H1 (cell line): ENCODE data around the gene ARL6IP5. TPM values are rescaled to one million over a fixed set of nuclear protein-coding genes. Genes with fewer than 3 reads are reported as not detected.

Experiments used
- CTCF ChIA-PET: fragments of 300-600 bp; sonication (Branson Sonifier 250); formaldehyde crosslinking; loops from one replicate; lab custom pipeline; 2021; ENCODE audit not compliant: partially characterized antibody; lab: Charles Lee
- POLR2A ChIA-PET: fragments of 300-600 bp; sonication (Branson Sonifier 250); formaldehyde crosslinking; loops from one replicate; lab custom pipeline; 2021; ENCODE audit warnings: inconsistent platforms; ENCODE audit not compliant: partially characterized antibody; lab: Charles Lee
- DNase-seq, 2 experiments: peaks; one replicate each; pipeline versions ENCODE4 v3.0.0 to v3.0.0-alpha.2; 2010 to 2022; ENCODE audit warnings: low spot score in 2 of 2, low read depth in 1 of 2, mixed read lengths in 1 of 2
- FAIRE-seq: peaks from 2 replicates; lab custom pipeline; 2011; peaks lifted over from hg19 to GRCh38; lab: Jason Lieb, UNC
- H2AFZ ChIP-seq: 2 replicates; pipeline ENCODE4 v1.8.1; 2012; ENCODE audit warnings: low read length, inconsistent platforms
- H2AK5ac ChIP-seq: 2 replicates; pipeline ENCODE4 v1.6.1; 2013; ENCODE audit warnings: low read depth, low read length
- H2BK120ac ChIP-seq: replicated peaks from 2 replicates; pipeline ENCODE3; 2013; ENCODE audit warnings: low read depth, low read length, inconsistent platforms
- H2BK12ac ChIP-seq: 2 replicates; pipeline ENCODE4 v1.6.1; 2013; ENCODE audit warnings: low read depth, low read length
- H2BK15ac ChIP-seq: 2 replicates; pipeline ENCODE4 v1.6.1; 2013; ENCODE audit warnings: low read length
- H2BK20ac ChIP-seq: 2 replicates; pipeline ENCODE4 v1.6.1; 2013; ENCODE audit warnings: low read length
- H2BK5ac ChIP-seq: 2 replicates; pipeline ENCODE4 v1.6.1; 2013; ENCODE audit warnings: low read depth, low read length
- H3K14ac ChIP-seq: 2 replicates; pipeline ENCODE4 v1.6.1; 2013; ENCODE audit warnings: inconsistent platforms; ENCODE audit not compliant: insufficient read length
- H3K18ac ChIP-seq: 2 replicates; pipeline ENCODE4 v1.6.1; 2013; ENCODE audit warnings: low read length; ENCODE audit errors: extremely low read depth
- H3K23ac ChIP-seq: 2 replicates; pipeline ENCODE4 v1.6.1; 2013; ENCODE audit warnings: inconsistent platforms; ENCODE audit not compliant: insufficient read length
- H3K23me2 ChIP-seq: 2 replicates; pipeline ENCODE4 v1.6.1; 2013; ENCODE audit warnings: low read depth, low read length
- H3K27ac ChIP-seq: 2 replicates; pipeline ENCODE4 v1.6.1; 2011; ENCODE audit warnings: low read depth, low read length, inconsistent platforms
- H3K27me3 ChIP-seq, 4 experiments: replicated peaks in 1 of 4; 1 replicate in 1 of 4; 2 replicates in 3 of 4; pipeline versions ENCODE4 v1.6.1 to v1.8.1; 2011 to 2013; ENCODE audit warnings: low read length in 3 of 4, mild to moderate bottlenecking in 3 of 4, inconsistent platforms in 2 of 4, mixed read lengths in 2 of 4, moderate library complexity in 1 of 4; ENCODE audit not compliant: control insufficient read depth in 3 of 4, insufficient read depth in 3 of 4; ENCODE audit errors: extremely low read depth in 1 of 4
- H3K36me3 ChIP-seq, 4 experiments: 2 replicates each; pipeline versions ENCODE4 v1.6.1 to v1.8.1; 2011 to 2013; ENCODE audit warnings: mild to moderate bottlenecking in 4 of 4, low read length in 3 of 4, moderate library complexity in 2 of 4, control low read depth in 1 of 4, inconsistent platforms in 1 of 4; ENCODE audit not compliant: insufficient read depth in 4 of 4, control insufficient read depth in 2 of 4
- H3K4ac ChIP-seq: replicated peaks from 2 replicates; pipeline ENCODE3; 2013; ENCODE audit warnings: low read length, low read depth, mixed read lengths, inconsistent platforms; ENCODE audit not compliant: insufficient read length
- H3K4me1 ChIP-seq, 4 experiments: replicated peaks in 1 of 4; 1 replicate in 1 of 4; 2 replicates in 3 of 4; pipeline versions ENCODE4 v1.6.1 to v1.8.1; 2011 to 2013; ENCODE audit warnings: low read length in 3 of 4, inconsistent platforms in 2 of 4, mixed read lengths in 1 of 4; ENCODE audit not compliant: insufficient read depth in 4 of 4, control insufficient read depth in 3 of 4
- H3K4me2 ChIP-seq, 2 experiments: 2 replicates each; pipeline versions ENCODE4 v1.6.1 to v1.8.1; 2011 to 2013; ENCODE audit warnings: low read depth in 2 of 2, low read length in 2 of 2, control low read depth in 1 of 2, inconsistent platforms in 1 of 2, mild to moderate bottlenecking in 1 of 2; ENCODE audit not compliant: insufficient read depth in 1 of 2
- H3K4me3 ChIP-seq, 4 experiments: fragments of 200-600, 300-600 bp in 1 of 4; sonication (generic), shearing (Covaris generic), sonication (Bioruptor Twin) in 1 of 4; 2 replicates each; pipeline versions ENCODE4 v1.5.1 to v1.8.1; 2011 to 2016; ENCODE audit warnings: low read length in 4 of 4, low read depth in 3 of 4, control low read depth in 2 of 4, inconsistent platforms in 2 of 4, mild to moderate bottlenecking in 2 of 4, mixed read lengths in 1 of 4, moderate library complexity in 1 of 4; ENCODE audit not compliant: insufficient read depth in 2 of 4; ENCODE audit errors: extremely low read depth in 1 of 4
- H3K56ac ChIP-seq: replicated peaks from 2 replicates; pipeline ENCODE3; 2013; ENCODE audit warnings: low read depth, mild to moderate bottlenecking, mixed read lengths, low read length, inconsistent platforms; ENCODE audit not compliant: insufficient read length
- H3K79me1 ChIP-seq: 2 replicates; pipeline ENCODE4 v1.6.1; 2013; ENCODE audit warnings: low read depth, low read length, control low read depth
- H3K79me2 ChIP-seq, 2 experiments: 2 replicates each; pipeline versions ENCODE4 v1.6.1 to v1.8.1; 2012 to 2013; ENCODE audit warnings: low read length in 2 of 2, mild to moderate bottlenecking in 2 of 2, inconsistent platforms in 1 of 2; ENCODE audit not compliant: insufficient read depth in 2 of 2, control insufficient read depth in 1 of 2
- H3K9ac ChIP-seq, 4 experiments: replicated peaks in 1 of 4; 1 replicate in 1 of 4; 2 replicates in 3 of 4; pipeline versions ENCODE4 v1.6.1 to v1.8.1; 2011 to 2013; ENCODE audit warnings: low read depth in 3 of 4, low read length in 3 of 4, control low read depth in 2 of 4, mild to moderate bottlenecking in 2 of 4, moderate library complexity in 2 of 4, inconsistent platforms in 1 of 4; ENCODE audit errors: extremely low read depth in 1 of 4
- H3K9me3 ChIP-seq, 2 experiments: 2 replicates each; pipeline versions ENCODE4 v1.6.1 to v1.8.1; 2012 to 2013; ENCODE audit warnings: mild to moderate bottlenecking in 2 of 2, moderate library complexity in 2 of 2, control low read depth in 1 of 2, inconsistent platforms in 1 of 2, low read depth in 1 of 2, low read length in 1 of 2, mixed read lengths in 1 of 2; ENCODE audit not compliant: insufficient read depth in 2 of 2
- H4K20me1 ChIP-seq, 2 experiments: replicated peaks in 1 of 2; 2 replicates each; pipeline versions ENCODE3 to v1.8.1; 2011 to 2013; ENCODE audit warnings: inconsistent platforms in 2 of 2, low read length in 2 of 2, mild to moderate bottlenecking in 1 of 2; ENCODE audit not compliant: insufficient read depth in 2 of 2, control insufficient read depth in 1 of 2
- H4K5ac ChIP-seq: 2 replicates; pipeline ENCODE4 v1.6.1; 2013; ENCODE audit warnings: low read length, low read depth, mixed read lengths, inconsistent platforms; ENCODE audit not compliant: insufficient read length
- H4K8ac ChIP-seq: 2 replicates; pipeline ENCODE4 v1.8.0; 2013; ENCODE audit warnings: mild to moderate bottlenecking, moderate library complexity, low read length, inconsistent platforms; ENCODE audit not compliant: insufficient read depth; ENCODE audit errors: extremely low read depth
- H4K91ac ChIP-seq: replicated peaks from 2 replicates; pipeline ENCODE3; 2013; ENCODE audit warnings: low read length, mixed read lengths, inconsistent platforms; ENCODE audit not compliant: insufficient read length
- BRCA1 ChIP-seq: IDR thresholded peaks from 2 replicates; pipeline ENCODE4 v1.6.1; 2012; ENCODE audit warnings: low read depth, low read length, improper control_type of control experiment
- CBX8 ChIP-seq: fragments of 300-800, 300-1000 bp; sonication (generic); IDR thresholded peaks from 2 replicates; pipeline ENCODE4 v1.7.1; 2016; ENCODE audit warnings: low read depth, low read length, borderline replicate concordance
- GABPA ChIP-seq: IDR thresholded peaks from 2 replicates; pipeline ENCODE4 v1.6.1; 2011; ENCODE audit warnings: mild to moderate bottlenecking, low read length, moderate library complexity, borderline replicate concordance; ENCODE audit not compliant: insufficient read depth
- HDAC2 ChIP-seq, 2 experiments: fragments of 300-600 bp in 1 of 2; sonication (generic) in 1 of 2; IDR thresholded peaks; 2 replicates each; pipeline ENCODE4 v1.6.1; 2011 to 2012; ENCODE audit warnings: low read depth in 2 of 2, low read length in 2 of 2, mild to moderate bottlenecking in 2 of 2, moderate library complexity in 2 of 2, borderline replicate concordance in 1 of 2, inconsistent platforms in 1 of 2
- KDM5A ChIP-seq: fragments of 200-600 bp; IDR thresholded peaks from 2 replicates; pipeline ENCODE4 v1.7.1; 2012; ENCODE audit warnings: mild to moderate bottlenecking, low read length, inconsistent platforms, mixed read lengths
- PHF8 ChIP-seq: fragments of 200-600 bp; sonication (generic); conservative IDR thresholded peaks from 2 replicates; pipeline ENCODE4 v1.7.1; 2012; ENCODE audit warnings: low read depth, mild to moderate bottlenecking, inconsistent platforms, low read length, moderate library complexity
- POLR2A ChIP-seq, 2 experiments: IDR thresholded peaks; 1 replicate in 1 of 2; 2 replicates in 1 of 2; pipeline ENCODE4 v1.6.1; 2011; ENCODE audit warnings: low read depth in 2 of 2, low read length in 2 of 2, mild to moderate bottlenecking in 2 of 2; ENCODE audit errors: control extremely low read depth in 1 of 2
- RFX5 ChIP-seq: IDR thresholded peaks from 2 replicates; pipeline ENCODE4 v1.6.1; 2011; ENCODE audit warnings: low read depth, low read length, improper control_type of control experiment, borderline replicate concordance
- SRF ChIP-seq: IDR thresholded peaks from 2 replicates; pipeline ENCODE4 v1.6.1; 2011; ENCODE audit warnings: mild to moderate bottlenecking, low read depth, low read length, moderate library complexity
- TAF1 ChIP-seq: IDR thresholded peaks from 2 replicates; pipeline ENCODE4 v1.6.1; 2011; ENCODE audit warnings: mild to moderate bottlenecking, low read depth, low read length
- USF2 ChIP-seq: IDR thresholded peaks from 2 replicates; pipeline ENCODE4 v1.6.1; 2011; ENCODE audit warnings: low read length, improper control_type of control experiment
- YY1 ChIP-seq: IDR thresholded peaks from 2 replicates; pipeline ENCODE4 v1.6.1; 2011; ENCODE audit warnings: low read depth, mild to moderate bottlenecking, low read length
- WGBS, 2 experiments: shearing (Covaris generic) in 1 of 2; methylation state at CpG; one replicate each; pipeline versions ENCODE4 v1.1.6 to v1.1.7; 2013 to 2015; ENCODE audit warnings: low lambda C conversion rate in 2 of 2, mixed read lengths in 2 of 2, inconsistent platforms in 1 of 2, low coverage in 1 of 2, missing lambda C conversion rate in 1 of 2; ENCODE audit not compliant: insufficient replicate concordance in 2 of 2, insufficient coverage in 1 of 2, insufficient read length in 1 of 2; ENCODE audit errors: extremely low coverage in 1 of 2, missing lambda C conversion rate in 1 of 2; 5-methylcytosine and 5-hydroxymethylcytosine counted together
- polyA plus RNA-seq, 7 experiments: library from polyadenylated mRNA; depleted of rRNA in 3 of 7; stranded (reverse) in 5 of 7; unstranded in 2 of 7; fragments of >200 nt in 5 of 7; fragments of 200-250 nt in 2 of 7; gene quantifications; 1 replicate in 5 of 7; 2 replicates in 1 of 7; 4 replicates in 1 of 7; pipeline versions ENCODE4 v1.2.1 to v1.2.3, GENCODE V29; 2011 to 2013; ENCODE audit warnings: missing spikeins in 2 of 7, mixed read lengths in 2 of 7
- total RNA-seq: library from RNA; stranded (reverse); fragmentation: NEBNext Ultra II Directional; extraction: Animal tissue kit (Norgen Biotek cat#: 25700); gene quantifications from 2 replicates; pipeline ENCODE4 v1.2.1, GENCODE V29; 2021

The ARL6IP5 gene
- total and polyA plus RNA-seq, 2 of the 8 experiments (the other 6 are each of a cell fraction or from before 2014, with no cell fraction given) = 24.9 to 30.1 TPM

DNA sequence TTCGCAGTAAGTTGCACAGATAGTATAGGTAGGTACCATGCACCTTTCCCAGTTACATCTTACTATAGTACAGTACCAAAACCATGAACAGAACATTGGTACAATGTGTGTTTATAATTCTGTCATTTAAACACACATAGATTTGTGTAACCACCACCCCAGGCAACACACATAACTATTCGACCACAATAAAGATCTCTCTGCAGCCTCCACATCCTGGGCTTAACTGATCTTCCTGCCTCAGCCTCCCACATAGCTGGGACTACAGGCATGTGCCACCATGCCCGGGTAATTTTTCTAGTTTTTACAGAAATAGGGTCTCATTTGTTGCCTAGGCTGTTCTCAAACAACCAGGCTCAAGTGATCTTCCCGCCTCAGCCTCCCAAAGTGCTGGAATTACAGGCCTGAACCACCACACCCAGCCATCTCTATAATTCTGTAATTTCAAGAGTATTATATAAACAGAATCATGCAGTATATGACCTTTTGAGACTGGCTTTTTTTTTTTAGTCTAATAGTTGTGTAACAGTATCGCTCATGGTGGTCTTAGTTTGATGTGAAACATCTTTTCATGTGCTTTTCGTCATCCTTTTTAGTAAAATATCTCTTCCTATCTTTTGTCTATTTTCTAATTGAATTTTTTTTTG is 19.3 kb upstream of the ARL6IP5 start:
- DNase-seq (no peak), FAIRE-seq (no peak)
- Histone ChIP-seq H3K23me2 (no peaks in the 10 kb centered on the region), H2BK15ac (no peak overlapping the region), H4K20me1 (no peaks in the 10 kb centered on the region), H4K5ac (no peak overlapping the region), H3K14ac (no peak overlapping the region), H2BK20ac (no peak overlapping the region), H3K56ac (no peak overlapping the region), H4K91ac (no peak overlapping the region), H2BK120ac (no peak overlapping the region), H2AK5ac (no peak overlapping the region), H2BK5ac (no peak overlapping the region), H2AFZ (no peak overlapping the region), H3K4me1 (no peaks in the 10 kb centered on the region), H3K4me2 (no peak overlapping the region), H3K4me3 (no peak overlapping the region), H3K36me3 (peaks cover 7 to 30% (median 17%) of the 10 kb centered on the region in 4 experiments; a peak in 7 of 8 replicates), H3K4ac (no peak overlapping the region), H3K23ac (no peak overlapping the region), H3K18ac (no peak overlapping the region), H3K27me3 (no peaks in the 10 kb centered on the region), H3K79me1 (no peaks in the 10 kb centered on the region), H3K27ac (no peak overlapping the region), H4K8ac (no peak overlapping the region), H3K9ac (no peak overlapping the region), H2BK12ac (no peak overlapping the region), H3K9me3 (no peaks in the 10 kb centered on the region), H3K79me2 (no peaks in the 10 kb centered on the region)
- CTCF ChIA-PET = interaction anchor here (1.8 kb wide), 1 partner anchor 11 kb away, joined by 6 read pairs; no protein-coding TSS in a partner anchor
- POLR2A ChIA-PET = interaction anchor here (1.3 to 3.3 kb wide), 2 partner anchors 13 to 14 kb away, joined by 5 to 14 read pairs; partner anchors contain the start of gene TMF1
- 90% methylated on average over 6 of the region's 6 CpGs; no CpG with 5 or more reads in 1 of the 2 experiments for WGBS, 2 experiments
- TF ChIP-seq CBX8 (no peak), YY1 (no peak), TAF1 (no peak), RFX5 (no peak), POLR2A (IDR thresholded peaks at IDR 0.05; ENCODE audit: control extremely low read depth in 1 of 2, low read depth in 2 of 2, low read length in 2 of 2) (no peak), USF2 (no peak), BRCA1 (no peak), KDM5A (no peak), SRF (no peak), HDAC2 (IDR thresholded peaks at IDR 0.05; ENCODE audit: borderline replicate concordance in 1 of 2, low read depth in 2 of 2, low read length in 2 of 2) (no peak), PHF8 (no peak), GABPA (no peak)
